PC-3 (cell line): ENCODE data around the gene MAD1L1. TPM values are rescaled to one million over a fixed set of nuclear protein-coding genes. Genes with fewer than 3 reads are reported as not detected.

Source experiments
- ATAC-seq: fragments of 200-7000 bp; cut with Tn5 transposase; 2 replicates; pipeline ENCODE4 v1.9.1; 2020; ENCODE audit warnings: mild to moderate bottlenecking, moderate library complexity
- BruUV-seq: library from RNA; stranded (reverse); fragments of 400-500 nt; replicated peaks from 2 replicates; lab custom pipeline; 2021; lab: Mats Ljungman, UMichigan
- CTCF ChIA-PET: fragments of 300-600 bp; sonication (Branson Sonifier 250); formaldehyde crosslinking; loops from one replicate; lab custom pipeline; 2022; ENCODE audit warnings: antibody characterized with exemption; lab: Charles Lee
- POLR2A ChIA-PET: fragments of 300-600 bp; sonication (Branson Sonifier 250); formaldehyde crosslinking; loops from one replicate; lab custom pipeline; 2022; ENCODE audit warnings: antibody characterized with exemption; ENCODE audit not compliant: unreplicated experiment; lab: Charles Lee
- DNase-seq: peaks from one replicate; pipeline ENCODE4 v3.0.0-alpha.2; 2015
- H2AFZ ChIP-seq: fragments of 300-600 bp; sonication (generic); 2 replicates; pipeline ENCODE4 v1.6.0; 2016; ENCODE audit warnings: antibody characterized with exemption, low read length
- H3F3A ChIP-seq: fragments of 300-600 bp; sonication (generic); one replicate; pipeline ENCODE4 v1.6.0; 2017; ENCODE audit warnings: antibody characterized with exemption, low read length, control low read depth, mild to moderate bottlenecking; ENCODE audit not compliant: unreplicated experiment
- H3K27ac ChIP-seq: fragments of 300-600 bp; sonication (generic); 2 replicates; pipeline ENCODE4 v1.5.1; 2016; ENCODE audit warnings: mild to moderate bottlenecking, low read length
- H3K27me3 ChIP-seq: fragments of 300-600 bp; sonication (generic); 2 replicates; pipeline ENCODE4 v1.6.1; 2016; ENCODE audit warnings: low read length, mixed read lengths
- H3K36me3 ChIP-seq: fragments of 300-600 bp; sonication (generic); 2 replicates; pipeline ENCODE4 v1.6.1; 2016; ENCODE audit warnings: low read depth, mixed run types, low read length, mixed read lengths
- H3K4me1 ChIP-seq: fragments of 300-600 bp; sonication (generic); 2 replicates; pipeline ENCODE4 v1.5.1; 2016; ENCODE audit warnings: low read length; ENCODE audit not compliant: insufficient read depth
- H3K4me2 ChIP-seq: fragments of 300-600 bp; sonication (generic); 2 replicates; pipeline ENCODE4 v1.6.0; 2016; ENCODE audit warnings: low read length
- H3K4me3 ChIP-seq: fragments of 300-600 bp; sonication (generic); 2 replicates; pipeline ENCODE4 v1.5.1; 2016; ENCODE audit warnings: mild to moderate bottlenecking, low read length, mixed read lengths
- H3K79me2 ChIP-seq: fragments of 300-600 bp; sonication (generic); 2 replicates; pipeline ENCODE4 v1.6.1; 2017; ENCODE audit warnings: low read length, mixed read lengths
- H3K9ac ChIP-seq: fragments of 300-600 bp; sonication (generic); 2 replicates; pipeline ENCODE4 v1.6.0; 2016; ENCODE audit warnings: mild to moderate bottlenecking, low read length
- H3K9me2 ChIP-seq: fragments of 300-600 bp; sonication (generic); replicated peaks from 2 replicates; pipeline ENCODE4 v1.6.1; 2016; ENCODE audit warnings: mixed run types, low read length, mixed read lengths
- H3K9me3 ChIP-seq: fragments of 300-600 bp; sonication (generic); 2 replicates; pipeline ENCODE4 v1.6.1; 2016; ENCODE audit warnings: low read length, mixed read lengths
- H4K20me1 ChIP-seq: fragments of 300-600 bp; sonication (generic); 2 replicates; pipeline ENCODE4 v1.6.1; 2016; ENCODE audit warnings: low read length, mixed read lengths
- EZH2 ChIP-seq: fragments of 300-600 bp; sonication (generic); IDR thresholded peaks from one replicate; pipeline ENCODE4 v1.6.1; 2017; ENCODE audit warnings: antibody characterized with exemption, mild to moderate bottlenecking, low read length; ENCODE audit not compliant: unreplicated experiment
- EZH2phosphoT487 ChIP-seq: fragments of 300-600 bp; sonication (generic); IDR thresholded peaks from 2 replicates; pipeline ENCODE4 v1.6.1; 2018; ENCODE audit warnings: mild to moderate bottlenecking, antibody characterized with exemption, low read length, borderline replicate concordance
- intact Hi-C: fragments of 100-400 bp; cut with micrococcal nuclease; formaldehyde crosslinking; loops from 2 replicates; pipeline ENCODE4 v1.9.0; 2023
- total RNA-seq: library from RNA; depleted of rRNA; stranded (reverse); fragments of >200 nt; gene quantifications from 2 replicates; pipeline ENCODE4 v1.2.3, GENCODE V29; 2014
- TF ChIP-seq, protein P1 (sequence below): fragments of 300-600 bp; sonication (generic); conservative IDR thresholded peaks from 2 replicates; pipeline ENCODE4 v1.5.1; 2017; ENCODE audit warnings: antibody characterized with exemption, low read depth, mild to moderate bottlenecking, low read length

MAD1L1 gene
- total RNA-seq, 1 experiment from 2014 or later = 88.4 TPM

DNA sequence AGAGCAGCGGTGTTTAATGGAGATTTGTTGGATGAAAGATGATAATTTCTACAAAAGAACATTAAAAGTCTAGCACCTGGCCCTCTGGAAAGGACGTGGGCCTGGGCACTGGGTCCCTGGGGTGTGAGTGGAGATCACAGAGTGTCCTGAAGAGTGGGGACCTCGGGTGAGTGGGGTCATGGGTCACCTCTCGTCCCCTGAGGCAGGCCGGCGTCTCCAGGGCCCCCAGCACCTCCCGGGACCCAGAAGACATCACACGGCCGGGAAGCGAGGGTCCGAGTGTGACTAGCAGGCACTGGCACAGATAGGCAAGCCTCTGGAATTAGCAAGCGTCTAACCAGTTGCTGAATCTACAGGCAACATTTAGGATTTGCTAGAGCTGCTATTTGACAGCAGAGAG, 257.2 kb downstream of the MAD1L1 start:
- no TSS peak for BruUV-seq
- no peak for ATAC-seq

DNA sequence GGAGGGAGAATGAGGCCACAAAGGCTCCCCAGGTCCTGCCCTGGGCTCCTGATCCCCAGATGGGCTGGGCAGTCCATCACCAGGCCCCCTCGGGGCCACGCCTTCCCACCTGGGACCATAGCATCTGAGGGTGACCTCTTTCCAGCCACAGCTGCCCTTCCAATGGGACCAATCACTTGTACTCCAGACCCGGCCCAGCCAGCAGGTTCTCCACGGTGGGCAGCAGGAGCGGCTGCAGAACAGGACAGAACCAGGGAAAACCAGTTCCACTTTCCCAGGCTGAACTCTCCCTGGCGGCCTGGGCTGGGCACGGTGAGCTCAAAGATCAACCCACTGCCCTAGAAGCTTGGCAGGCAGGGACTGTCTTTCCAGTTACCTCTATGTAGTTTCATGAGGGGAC, 257.6 kb downstream of the MAD1L1 start:
- H3K9ac ChIP-seq = no peak overlapping the region
- no TSS peak for BruUV-seq
- no peaks in the 10 kb centered on the region for H3K27me3 ChIP-seq
- no peaks in the 10 kb centered on the region for H3K79me2 ChIP-seq
- no peak overlapping the region for H3K4me3 ChIP-seq
- no peaks in the 10 kb centered on the region for H3F3A ChIP-seq
- no peaks in the 10 kb centered on the region for H3K9me3 ChIP-seq
- CTCF ChIA-PET = no interaction called here
- H4K20me1 ChIP-seq = no peaks in the 10 kb centered on the region
- DNase-seq (no peak), ATAC-seq (no peak)
- no peak overlapping the region for H3K27ac ChIP-seq
- no peak for TF ChIP-seq EZH2
- no peak for TF ChIP-seq EZH2phosphoT487
- TF ChIP-seq, protein P1, sequence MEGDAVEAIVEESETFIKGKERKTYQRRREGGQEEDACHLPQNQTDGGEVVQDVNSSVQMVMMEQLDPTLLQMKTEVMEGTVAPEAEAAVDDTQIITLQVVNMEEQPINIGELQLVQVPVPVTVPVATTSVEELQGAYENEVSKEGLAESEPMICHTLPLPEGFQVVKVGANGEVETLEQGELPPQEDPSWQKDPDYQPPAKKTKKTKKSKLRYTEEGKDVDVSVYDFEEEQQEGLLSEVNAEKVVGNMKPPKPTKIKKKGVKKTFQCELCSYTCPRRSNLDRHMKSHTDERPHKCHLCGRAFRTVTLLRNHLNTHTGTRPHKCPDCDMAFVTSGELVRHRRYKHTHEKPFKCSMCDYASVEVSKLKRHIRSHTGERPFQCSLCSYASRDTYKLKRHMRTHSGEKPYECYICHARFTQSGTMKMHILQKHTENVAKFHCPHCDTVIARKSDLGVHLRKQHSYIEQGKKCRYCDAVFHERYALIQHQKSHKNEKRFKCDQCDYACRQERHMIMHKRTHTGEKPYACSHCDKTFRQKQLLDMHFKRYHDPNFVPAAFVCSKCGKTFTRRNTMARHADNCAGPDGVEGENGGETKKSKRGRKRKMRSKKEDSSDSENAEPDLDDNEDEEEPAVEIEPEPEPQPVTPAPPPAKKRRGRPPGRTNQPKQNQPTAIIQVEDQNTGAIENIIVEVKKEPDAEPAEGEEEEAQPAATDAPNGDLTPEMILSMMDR = no peak
- H2AFZ ChIP-seq = no peak overlapping the region
- POLR2A ChIA-PET = no interaction called here
- intact Hi-C loops = no loop called here
- no peaks in the 10 kb centered on the region for H3K9me2 ChIP-seq
- H3K4me2 ChIP-seq = no peak overlapping the region
- H3K4me1 ChIP-seq = no peaks in the 10 kb centered on the region
- H3K36me3 ChIP-seq = no peaks in the 10 kb centered on the region

More for the DNA sequence above, 257.2 kb downstream of the MAD1L1 start:
- CTCF ChIA-PET = no interaction called here
- DNase-seq = no peak
- H3K4me2 ChIP-seq = no peak overlapping the region
- H3F3A ChIP-seq = no peaks in the 10 kb centered on the region
- H3K9me2 ChIP-seq = no peaks in the 10 kb centered on the region
- H3K27me3 ChIP-seq = no peaks in the 10 kb centered on the region
- no peaks in the 10 kb centered on the region for H3K9me3 ChIP-seq
- H3K79me2 ChIP-seq = no peaks in the 10 kb centered on the region
- H3K27ac ChIP-seq = no peak overlapping the region
- H3K9ac ChIP-seq = no peak overlapping the region
- H3K4me3 ChIP-seq = no peak overlapping the region
- no peaks in the 10 kb centered on the region for H4K20me1 ChIP-seq
- H2AFZ ChIP-seq = no peak overlapping the region
- TF ChIP-seq EZH2phosphoT487 (no peak), EZH2 (no peak)
- TF ChIP-seq, protein P1 = no peak
- H3K4me1 ChIP-seq = no peaks in the 10 kb centered on the region
- H3K36me3 ChIP-seq = no peaks in the 10 kb centered on the region
- intact Hi-C loops = no loop called here
- POLR2A ChIA-PET = no interaction called here

GRCh38 chr7:1974290-1975101, 258.2 kb downstream of the MAD1L1 start:
- H3K79me2 ChIP-seq = no peaks in the 10 kb centered on the region
- H3K27me3 ChIP-seq = no peaks in the 10 kb centered on the region
- no peaks in the 10 kb centered on the region for H3K4me1 ChIP-seq
- ChIA-PET POLR2A (no interaction called here), CTCF (no interaction called here)
- no TSS peak for BruUV-seq
- no peak overlapping the region for H3K4me2 ChIP-seq
- H3K9me2 ChIP-seq = no peaks in the 10 kb centered on the region
- no peak for DNase-seq
- no peaks in the 10 kb centered on the region for H3K9me3 ChIP-seq
- TF ChIP-seq EZH2 (no peak), EZH2phosphoT487 (no peak)
- TF ChIP-seq, protein P1 = no peak
- ATAC-seq = no peak
- H2AFZ ChIP-seq = no peak overlapping the region
- H3K36me3 ChIP-seq = no peaks in the 10 kb centered on the region
- H4K20me1 ChIP-seq = no peaks in the 10 kb centered on the region
- no peak overlapping the region for H3K9ac ChIP-seq
- H3F3A ChIP-seq = no peaks in the 10 kb centered on the region
- intact Hi-C loops = no loop called here
- H3K4me3 ChIP-seq = no peak overlapping the region
- H3K27ac ChIP-seq = no peak overlapping the region
